Duodenal mucosa (tissue), 2 donors: ENCODE results near the gene HEYL.
"Not testable (repeated sequence)": the region's sequence is repeated elsewhere in the genome, so short reads cannot be mapped to it uniquely, and the experiment has no call there.

Experiments used
- H3K27ac ChIP-seq: one replicate; pipeline ENCODE4 v1.7.0; 2013; ENCODE audit warnings: low read depth, low read length
- H3K27me3 ChIP-seq, 2 donors: one replicate each; pipeline ENCODE4 v1.7.0; 2013; ENCODE audit warnings: low read length in 2 of 2, control low read depth in 1 of 2; ENCODE audit not compliant: insufficient read depth in 2 of 2, control insufficient read depth in 1 of 2
- H3K36me3 ChIP-seq, 2 donors: one replicate each; pipeline ENCODE4 v1.7.0; 2013; ENCODE audit warnings: low read length in 2 of 2, control low read depth in 1 of 2; ENCODE audit not compliant: insufficient read depth in 2 of 2, control insufficient read depth in 1 of 2
- H3K4me1 ChIP-seq, 2 donors: one replicate each; pipeline ENCODE4 v1.7.0; 2013; ENCODE audit warnings: low read length in 2 of 2, control low read depth in 1 of 2; ENCODE audit not compliant: insufficient read depth in 2 of 2, control insufficient read depth in 1 of 2
- H3K4me3 ChIP-seq, 2 donors: one replicate each; pipeline ENCODE4 v1.7.0; 2013; ENCODE audit warnings: low read length in 2 of 2, low read depth in 1 of 2
- H3K9ac ChIP-seq, 2 donors: one replicate each; pipeline ENCODE4 v1.7.0; 2013; ENCODE audit warnings: low read length in 2 of 2, low read depth in 1 of 2
- H3K9me3 ChIP-seq, 2 donors: one replicate each; pipeline ENCODE4 v1.7.0; 2013; ENCODE audit warnings: low read length in 2 of 2, control low read depth in 1 of 2; ENCODE audit not compliant: control insufficient read depth in 1 of 2

The HEYL gene

DNA sequence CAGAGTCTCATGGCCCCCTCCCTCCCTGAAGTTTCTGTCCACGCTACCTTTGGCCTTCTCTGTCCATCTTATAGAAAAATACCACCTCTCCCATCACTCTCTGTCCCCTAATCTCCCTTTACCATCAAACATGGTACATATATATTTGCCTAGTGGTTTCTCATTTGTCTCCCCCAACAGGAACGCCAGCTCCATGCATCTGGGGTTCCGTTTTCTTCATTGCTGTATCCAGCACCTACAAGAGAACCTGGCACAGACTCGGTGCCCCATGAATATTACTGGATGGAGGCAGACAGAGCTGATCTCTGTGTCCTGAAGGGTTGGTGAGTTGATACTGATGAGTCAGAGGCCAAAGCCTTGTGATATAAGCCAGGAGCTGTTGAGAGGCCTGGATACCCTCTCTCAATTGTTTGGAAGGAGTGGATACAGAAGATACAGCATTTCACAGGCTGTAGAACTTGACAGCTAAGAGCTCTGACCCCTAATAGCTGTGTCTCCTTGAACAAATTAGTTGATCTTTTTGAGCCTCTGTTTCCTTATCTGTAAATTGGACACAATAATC, 21.9 kb downstream of the HEYL start:
- Histone ChIP-seq H3K4me1 (no peaks in the 10 kb centered on the region), H3K36me3 (no peaks in the 10 kb centered on the region), H3K9me3 (no peaks in the 10 kb centered on the region), H3K9ac (no peak overlapping the region), H3K27me3 (no peaks in the 10 kb centered on the region), H3K4me3 (no peak overlapping the region), H3K27ac (no peak overlapping the region)

DNA sequence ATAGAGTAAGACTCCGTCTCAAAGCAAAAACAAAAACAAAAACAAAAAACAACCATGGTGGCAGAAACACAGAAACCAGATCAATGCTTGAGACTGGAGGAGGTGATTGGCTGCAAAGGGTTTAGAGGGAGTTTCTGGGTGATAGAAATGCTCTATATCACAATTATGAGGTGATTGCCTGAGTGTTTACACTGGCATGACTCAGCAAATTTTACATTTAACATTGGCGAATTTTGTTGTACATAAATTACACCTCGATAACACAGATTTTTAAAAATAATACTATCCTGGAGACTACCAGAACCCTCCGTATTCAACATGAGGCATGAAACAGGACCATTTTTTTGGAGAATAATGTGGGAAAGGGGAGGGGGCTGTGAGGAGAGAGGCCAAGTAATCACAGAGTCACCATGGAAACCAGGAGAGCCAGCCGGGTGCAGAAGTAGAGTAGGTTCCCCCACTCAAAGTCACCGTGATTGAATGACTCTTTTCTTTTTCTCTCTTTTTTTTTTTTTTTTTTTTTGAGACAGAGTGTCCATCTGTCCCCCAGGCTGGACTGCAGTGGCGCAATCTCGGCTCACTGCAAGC, 24.3 kb downstream of the HEYL start:
- Histone ChIP-seq H3K27ac (no peak overlapping the region), H3K4me1 (no peaks in the 10 kb centered on the region), H3K9me3 (no peaks in the 10 kb centered on the region), H3K27me3 (no peaks in the 10 kb centered on the region), H3K36me3 (no peaks in the 10 kb centered on the region), H3K4me3 (no peak overlapping the region), H3K9ac (no peak overlapping the region)

DNA sequence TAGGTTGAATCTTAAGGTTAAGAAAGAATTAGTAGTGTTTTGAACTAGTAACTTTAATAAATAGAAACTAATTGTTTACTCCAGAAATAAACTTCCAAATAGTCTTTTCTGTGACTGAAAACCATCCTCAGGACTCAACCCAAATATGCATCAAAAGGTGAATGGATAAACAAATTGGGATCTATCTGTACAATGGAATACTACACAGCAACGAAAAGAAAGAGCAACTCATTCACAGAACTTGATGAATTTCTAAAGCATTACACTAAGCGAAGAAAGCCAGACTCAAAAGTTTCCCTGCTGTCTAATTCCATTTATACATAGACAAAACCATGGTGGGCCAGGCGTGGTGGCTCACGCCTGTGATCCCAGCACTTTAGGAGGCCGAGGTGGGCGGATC, 25.0 kb downstream of the HEYL start:
- no peaks in the 10 kb centered on the region for H3K4me1 ChIP-seq
- H3K36me3 ChIP-seq, result no peaks in the 10 kb centered on the region
- no peak overlapping the region for H3K4me3 ChIP-seq
- H3K27me3 ChIP-seq, result no peaks in the 10 kb centered on the region
- H3K9me3 ChIP-seq, result no peaks in the 10 kb centered on the region
- no peak overlapping the region for H3K9ac ChIP-seq
- no peak overlapping the region for H3K27ac ChIP-seq

DNA sequence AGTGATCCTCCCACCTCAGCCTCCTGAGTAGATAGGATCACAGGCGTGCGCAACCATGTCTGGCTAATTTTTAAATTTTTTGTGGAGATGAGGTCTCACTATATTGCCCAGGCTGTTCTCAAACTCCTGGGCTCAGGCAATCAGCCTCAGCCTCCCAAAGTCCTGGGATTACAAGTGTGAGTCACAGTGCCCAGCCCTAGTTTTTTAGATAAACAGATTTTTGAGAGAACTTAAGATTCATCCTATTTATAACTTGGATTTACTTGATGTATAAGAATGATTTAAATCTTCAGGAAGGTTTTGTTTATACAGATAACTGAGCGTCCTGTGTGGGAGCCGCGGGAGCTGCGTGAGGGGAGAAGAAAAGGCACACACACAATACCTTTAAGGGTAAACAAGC, 26.2 kb downstream of the HEYL start:
- Histone ChIP-seq H3K9ac (no peak overlapping the region), H3K27me3 (no peaks in the 10 kb centered on the region), H3K27ac (no peak overlapping the region), H3K4me3 (no peak overlapping the region), H3K36me3 (no peaks in the 10 kb centered on the region), H3K9me3 (no peaks in the 10 kb centered on the region), H3K4me1 (no peaks in the 10 kb centered on the region)

DNA sequence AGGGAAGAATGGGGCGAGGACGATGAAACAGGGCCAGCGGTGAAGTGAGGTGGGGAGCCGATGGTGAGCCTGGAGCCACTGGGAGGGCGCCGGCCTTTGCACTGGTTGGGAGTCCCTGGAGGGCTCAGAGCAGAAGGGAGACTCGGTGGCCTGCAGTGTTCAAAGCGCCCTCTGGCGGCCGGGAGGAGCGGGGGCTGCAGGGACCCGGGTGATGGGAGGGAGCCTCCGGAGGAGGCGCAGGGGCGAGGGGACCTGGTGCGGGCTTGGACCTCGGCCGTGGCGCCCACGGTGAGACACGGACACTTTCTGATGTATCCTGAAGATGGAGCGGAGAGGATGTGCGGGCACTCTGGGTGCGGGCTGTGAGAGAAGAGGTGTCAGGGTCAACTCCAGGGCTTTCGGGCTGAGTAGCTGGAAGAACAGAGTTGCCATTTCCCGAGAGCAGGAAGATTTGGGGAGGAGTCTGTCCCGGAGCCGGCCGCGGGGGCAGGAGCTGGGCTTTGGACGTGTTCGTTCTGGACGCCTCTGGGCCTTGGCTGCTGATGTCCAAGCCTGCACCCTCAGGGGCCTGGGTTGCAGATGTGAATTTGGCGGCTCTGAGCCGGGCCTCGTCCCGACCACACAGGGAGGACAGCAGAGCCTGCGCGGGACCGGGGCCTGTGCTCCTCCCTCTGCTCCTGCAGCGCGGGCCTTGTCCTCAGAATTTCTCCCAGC, 29.7 kb downstream of the HEYL start:
- no peaks in the 10 kb centered on the region for H3K4me1 ChIP-seq
- H3K27me3 ChIP-seq, result no peaks in the 10 kb centered on the region
- no peaks in the 10 kb centered on the region for H3K9me3 ChIP-seq
- H3K9ac ChIP-seq, result no peak overlapping the region
- no peak overlapping the region for H3K27ac ChIP-seq
- H3K36me3 ChIP-seq, result no peaks in the 10 kb centered on the region
- no peak overlapping the region for H3K4me3 ChIP-seq

DNA sequence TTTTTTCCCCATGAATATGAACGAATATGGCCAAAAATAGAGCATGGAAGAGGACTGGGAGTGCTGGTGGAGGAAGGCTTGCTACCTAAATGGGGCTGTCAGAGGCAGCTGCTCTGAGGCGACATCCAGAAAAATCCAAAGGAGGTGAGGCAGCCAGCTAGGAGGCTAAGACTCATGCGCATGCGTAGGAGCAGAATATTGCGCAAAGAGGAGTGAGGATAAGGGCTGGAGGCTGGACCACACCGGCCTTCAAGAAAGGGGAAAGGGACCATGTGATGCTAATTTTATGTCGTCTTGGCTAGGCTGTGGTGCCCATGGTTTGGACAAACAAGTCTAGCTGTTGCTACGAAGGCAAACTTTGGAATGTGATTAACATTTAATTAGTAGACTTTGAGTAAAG, 30.5 kb downstream of the HEYL start:
- Histone ChIP-seq H3K4me3 (no peak overlapping the region), H3K9ac (no peak overlapping the region), H3K4me1 (no peaks in the 10 kb centered on the region), H3K36me3 (no peaks in the 10 kb centered on the region), H3K27me3 (no peaks in the 10 kb centered on the region), H3K9me3 (no peaks in the 10 kb centered on the region), H3K27ac (no peak overlapping the region)

DNA sequence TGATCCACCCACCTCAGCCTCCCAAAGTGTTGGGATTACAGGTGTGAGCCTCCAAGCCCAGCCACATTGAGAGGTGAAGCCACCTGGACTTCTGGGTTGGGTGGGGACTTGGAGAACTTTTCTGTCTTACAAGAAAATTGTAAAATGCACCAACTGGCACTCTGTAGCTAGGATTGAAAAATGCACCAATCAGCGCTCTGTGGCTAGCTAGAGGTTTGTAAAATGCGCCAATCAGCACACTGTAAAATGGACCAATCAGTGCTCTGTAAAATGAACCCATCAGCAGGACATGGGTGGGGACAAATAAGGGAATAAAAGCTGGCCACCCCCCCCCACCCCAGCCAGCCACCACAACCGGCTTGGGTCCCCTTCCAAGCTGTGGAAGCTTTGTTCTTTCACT, 35.8 kb downstream of the HEYL start:
- not testable (repeated sequence) for H3K4me3 ChIP-seq, H3K36me3 ChIP-seq

DNA sequence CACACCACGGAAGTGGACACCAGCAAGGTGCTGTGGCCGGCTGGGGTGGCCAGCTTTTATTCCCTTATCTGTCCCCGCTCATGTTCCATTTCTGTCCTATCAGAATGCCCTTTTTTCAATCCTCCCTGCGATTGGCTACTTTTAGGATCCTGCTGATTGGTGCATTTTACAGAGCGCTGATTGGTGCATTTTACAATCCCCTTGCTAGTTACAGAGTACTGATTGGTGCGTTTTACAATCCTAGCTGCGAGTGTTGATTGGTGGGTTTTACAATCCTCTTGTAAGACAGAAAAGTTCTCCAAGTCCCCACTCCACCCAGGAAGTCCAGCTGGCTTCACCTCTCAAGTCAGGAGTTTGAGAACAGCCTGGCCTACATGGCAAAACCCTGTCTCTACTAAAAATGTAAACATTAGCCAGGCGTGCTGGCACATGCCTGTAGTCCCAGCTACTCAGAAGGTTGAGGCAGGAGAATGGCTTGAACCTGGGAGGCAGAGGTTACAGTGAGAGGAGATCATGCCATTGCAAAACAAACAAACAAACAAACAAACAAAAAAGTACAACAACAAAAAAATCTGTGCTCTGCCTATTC, 37.7 kb downstream of the HEYL start:
- not testable (repeated sequence) for H3K27ac ChIP-seq, H3K4me1 ChIP-seq, H3K9ac ChIP-seq, H3K36me3 ChIP-seq, H3K9me3 ChIP-seq, H3K27me3 ChIP-seq, H3K4me3 ChIP-seq

More for the DNA sequence above, 35.8 kb downstream of the HEYL start:
- H3K9ac ChIP-seq, H3K9me3 ChIP-seq, H3K4me1 ChIP-seq, H3K27me3 ChIP-seq, H3K27ac ChIP-seq: not testable (repeated sequence)

DNA sequence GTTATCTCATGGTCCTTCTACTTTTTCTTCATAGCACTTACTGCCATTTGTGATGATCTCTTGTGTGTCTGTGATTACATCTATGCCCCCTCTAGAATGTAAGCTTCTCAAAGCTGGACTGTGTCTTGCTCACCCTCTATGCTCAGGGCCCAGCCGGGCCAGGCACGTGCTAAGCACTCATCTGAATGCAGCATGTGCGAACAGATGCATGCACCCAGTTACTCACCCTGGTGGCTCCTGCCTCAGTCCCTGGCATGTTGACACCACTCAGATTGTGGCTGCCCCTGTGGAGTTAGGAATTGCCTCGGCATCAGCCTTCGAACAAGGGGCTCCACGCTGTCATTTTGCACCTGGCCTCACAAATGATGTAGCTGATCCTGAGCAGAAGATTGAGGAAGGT, 43.3 kb downstream of the HEYL start:
- H3K9ac ChIP-seq, result no peak overlapping the region
- no peaks in the 10 kb centered on the region for H3K4me1 ChIP-seq
- H3K36me3 ChIP-seq, result no peaks in the 10 kb centered on the region
- H3K4me3 ChIP-seq, result no peak overlapping the region
- no peaks in the 10 kb centered on the region for H3K9me3 ChIP-seq
- no peak overlapping the region for H3K27ac ChIP-seq
- no peaks in the 10 kb centered on the region for H3K27me3 ChIP-seq

DNA sequence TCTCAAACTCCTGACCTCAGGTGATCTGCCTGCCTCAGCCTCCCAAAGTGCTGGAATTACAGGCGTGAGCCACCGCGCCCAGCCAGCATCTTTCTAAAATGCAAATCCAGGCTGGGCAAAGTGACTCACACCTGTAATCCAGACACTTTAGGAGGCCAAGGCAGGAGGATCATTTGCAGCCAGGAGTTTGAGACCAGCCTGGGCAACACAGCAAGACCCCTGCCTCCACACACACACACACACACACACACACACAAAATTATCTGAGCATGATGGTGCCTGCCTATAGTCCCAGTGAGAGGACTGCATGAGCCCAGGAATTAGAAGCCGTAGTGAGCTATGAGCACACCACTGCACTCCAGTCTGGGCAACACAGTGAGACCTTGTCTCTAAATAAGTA, 46.1 kb downstream of the HEYL start:
- Histone ChIP-seq H3K9ac (no peak overlapping the region), H3K27me3 (no peaks in the 10 kb centered on the region), H3K4me1 (no peaks in the 10 kb centered on the region), H3K4me3 (no peak overlapping the region), H3K27ac (no peak overlapping the region), H3K36me3 (no peaks in the 10 kb centered on the region), H3K9me3 (no peaks in the 10 kb centered on the region)
